Measurements from ENCODE around the gene UACA.
A peak's percentile ranks its signal among the peaks of the same experiment; 100 is the strongest.
"Not testable (repeated sequence)": the region's sequence is repeated elsewhere in the genome, so short reads cannot be mapped to it uniquely, and the experiment has no call there.

Gene UACA

GRCh38 chr15:70704166-70704565 is 59.2 kb downstream of the UACA start:
- FAIRE-seq: no peak

- peak; percentile 31 for FAIRE-seq
Measured at GRCh38 chr15:70703096-70703878, 60.1 kb downstream of the UACA start.

GRCh38 chr15:70702584-70702983 is 60.8 kb downstream of the UACA start:
- FAIRE-seq: no peak

GRCh38 chr15:70701891-70702568 is 61.3 kb downstream of the UACA start:
- FAIRE-seq: no peak

- FAIRE-seq: no peak
Measured at GRCh38 chr15:70701171-70701570, 62.2 kb downstream of the UACA start.

GRCh38 chr15:70699890-70700289 is 63.5 kb downstream of the UACA start:
- FAIRE-seq: no peak

GRCh38 chr15:70698836-70699390 is 64.4 kb downstream of the UACA start:
- no peak for FAIRE-seq

GRCh38 chr15:70698426-70698825 is 64.9 kb downstream of the UACA start:
- no peak for FAIRE-seq

GRCh38 chr15:70690491-70691276 is 72.7 kb downstream of the UACA start:
- no peak for FAIRE-seq

GRCh38 chr15:70690021-70690420 is 73.3 kb downstream of the UACA start:
- FAIRE-seq: no peak

- no peak for FAIRE-seq
Measured at GRCh38 chr15:70687482-70687881, 75.9 kb downstream of the UACA start.

- no peak for FAIRE-seq
Measured at GRCh38 chr15:70680817-70681216, 82.5 kb downstream of the UACA start.

GRCh38 chr15:70679919-70680231 is 83.5 kb downstream of the UACA start:
- FAIRE-seq: no peak

GRCh38 chr15:70672081-70672480 is 91.3 kb downstream of the UACA start:
- FAIRE-seq: no peak

GRCh38 chr15:70670680-70671079 is 92.7 kb downstream of the UACA start:
- no peak for FAIRE-seq

- no peak for FAIRE-seq
Measured at GRCh38 chr15:70669966-70670658, 93.2 kb downstream of the UACA start.

- no peak for FAIRE-seq
Measured at GRCh38 chr15:70669006-70669602, 94.3 kb downstream of the UACA start.

GRCh38 chr15:70665599-70665998 is 97.8 kb downstream of the UACA start:
- FAIRE-seq: no peak

- FAIRE-seq: no peak
Measured at GRCh38 chr15:70664494-70664893, 98.9 kb downstream of the UACA start.

- FAIRE-seq: not testable (repeated sequence)
Measured at GRCh38 chr15:70663069-70663468, 100.3 kb downstream of the UACA start.

GRCh38 chr15:70659662-70660061 is 103.7 kb downstream of the UACA start:
- no peak for FAIRE-seq

GRCh38 chr15:70658641-70659040 is 104.7 kb downstream of the UACA start:
- FAIRE-seq: no peak
